NCI-H524 treated with DMSO at 0.1 percent for 48 hours (cell line): ENCODE results near the gene CCP110.
A peak's percentile ranks its signal among the peaks of the same experiment; 100 is the strongest.

ENCODE experiments used
- DNase-seq: peaks from one replicate; lab custom pipeline; 2025; lab: John Stamatoyannopoulos, UW

CCP110 gene

GRCh38 chr16:19523559-19524355, at the start of gene CCP110:
Gene CCP110, plus strand, starts transcription at chr16:19523942. Its CDS starts 3,940 bp downstream, at chr16:19527882.
- DNase-seq = peak; percentile 91

- DNase-seq = peak; percentile 13
These were observed 49.1 kb upstream of the CCP110 start for GRCh38 chr16:19474617-19475016.

GRCh38 chr16:19478505-19478904, 45.2 kb upstream of the CCP110 start:
- no peak for DNase-seq

- DNase-seq = no peak
These were observed 44.4 kb upstream of the CCP110 start for GRCh38 chr16:19479302-19479721.

- no peak for DNase-seq
These were observed 42.4 kb upstream of the CCP110 start for GRCh38 chr16:19481296-19481695.

GRCh38 chr16:19481769-19482168, 42.0 kb upstream of the CCP110 start:
- no peak for DNase-seq

GRCh38 chr16:19482291-19482690, 41.5 kb upstream of the CCP110 start:
- DNase-seq = no peak

GRCh38 chr16:19484096-19484495, 39.6 kb upstream of the CCP110 start:
- no peak for DNase-seq

GRCh38 chr16:19485611-19486010, 38.1 kb upstream of the CCP110 start:
- no peak for DNase-seq

GRCh38 chr16:19486051-19486450, 37.7 kb upstream of the CCP110 start:
- no peak for DNase-seq

- no peak for DNase-seq
These were observed 36.9 kb upstream of the CCP110 start for GRCh38 chr16:19486750-19487325.

- no peak for DNase-seq
These were observed 35.5 kb upstream of the CCP110 start for GRCh38 chr16:19488213-19488640.

- no peak for DNase-seq
These were observed 33.1 kb upstream of the CCP110 start for GRCh38 chr16:19490619-19491018.

- no peak for DNase-seq
These were observed 26.6 kb upstream of the CCP110 start for GRCh38 chr16:19497176-19497575.

- no peak for DNase-seq
These were observed 24.7 kb upstream of the CCP110 start for GRCh38 chr16:19499006-19499405.

- no peak for DNase-seq
These were observed 24.3 kb upstream of the CCP110 start for GRCh38 chr16:19499481-19499880.

GRCh38 chr16:19502395-19503131, 21.2 kb upstream of the CCP110 start:
- DNase-seq = peak; percentile 26

GRCh38 chr16:19503461-19504075, 20.2 kb upstream of the CCP110 start:
- DNase-seq = no peak

GRCh38 chr16:19505600-19506303, 18.0 kb upstream of the CCP110 start:
- no peak for DNase-seq

- DNase-seq = no peak
These were observed 16.8 kb upstream of the CCP110 start for GRCh38 chr16:19506965-19507364.

- no peak for DNase-seq
These were observed 15.9 kb upstream of the CCP110 start for GRCh38 chr16:19507867-19508266.

- no peak for DNase-seq
These were observed 11.4 kb upstream of the CCP110 start for GRCh38 chr16:19512297-19512696.
